GM18502 (cell line): ENCODE results near the gene DNASE2.
"Not testable (repeated sequence)": the region's sequence is repeated elsewhere in the genome, so short reads cannot be mapped to it uniquely, and the experiment has no call there.

Source experiments
- ATAC-seq: cut with Tn5 transposase; IDR thresholded peaks from one replicate; pipeline ENCODE4 v1.9.1; 2021; ENCODE audit warnings: mild to moderate bottlenecking; ENCODE audit not compliant: unreplicated experiment, poor library complexity

The DNASE2 gene

DNA sequence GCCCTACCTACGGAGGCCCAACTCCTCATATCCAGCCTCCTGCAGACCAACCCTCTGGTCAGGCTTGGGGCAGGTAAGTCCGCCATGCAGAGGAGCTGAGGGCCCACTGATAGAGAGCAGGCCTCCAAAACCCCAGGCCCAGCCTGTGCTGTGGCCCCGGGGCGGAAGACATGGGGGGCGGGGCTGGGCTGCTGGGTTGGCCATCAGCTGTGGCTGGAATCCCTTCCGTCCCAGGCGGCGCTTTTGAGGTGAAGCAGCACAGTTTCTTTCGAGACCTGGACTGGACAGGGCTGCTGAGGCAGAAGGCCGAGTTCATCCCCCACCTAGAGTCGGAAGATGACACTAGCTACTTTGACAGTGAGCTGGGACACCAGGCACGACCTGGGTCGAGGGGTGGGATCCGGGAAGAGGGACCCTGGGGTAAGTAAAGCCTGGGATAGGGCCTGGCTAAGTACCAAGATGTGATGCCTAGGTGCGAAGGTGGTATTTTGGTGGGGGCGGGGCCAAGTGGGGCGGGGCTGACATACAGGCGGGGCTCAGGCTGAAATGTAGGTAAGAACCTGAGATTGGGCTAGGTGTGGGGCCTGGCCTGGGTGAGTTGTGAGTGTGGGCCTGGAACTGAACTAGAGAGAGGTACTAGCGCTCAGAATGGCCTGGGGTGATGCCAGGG lies 15.4 kb downstream of the DNASE2 start:
- no peak for ATAC-seq

DNA sequence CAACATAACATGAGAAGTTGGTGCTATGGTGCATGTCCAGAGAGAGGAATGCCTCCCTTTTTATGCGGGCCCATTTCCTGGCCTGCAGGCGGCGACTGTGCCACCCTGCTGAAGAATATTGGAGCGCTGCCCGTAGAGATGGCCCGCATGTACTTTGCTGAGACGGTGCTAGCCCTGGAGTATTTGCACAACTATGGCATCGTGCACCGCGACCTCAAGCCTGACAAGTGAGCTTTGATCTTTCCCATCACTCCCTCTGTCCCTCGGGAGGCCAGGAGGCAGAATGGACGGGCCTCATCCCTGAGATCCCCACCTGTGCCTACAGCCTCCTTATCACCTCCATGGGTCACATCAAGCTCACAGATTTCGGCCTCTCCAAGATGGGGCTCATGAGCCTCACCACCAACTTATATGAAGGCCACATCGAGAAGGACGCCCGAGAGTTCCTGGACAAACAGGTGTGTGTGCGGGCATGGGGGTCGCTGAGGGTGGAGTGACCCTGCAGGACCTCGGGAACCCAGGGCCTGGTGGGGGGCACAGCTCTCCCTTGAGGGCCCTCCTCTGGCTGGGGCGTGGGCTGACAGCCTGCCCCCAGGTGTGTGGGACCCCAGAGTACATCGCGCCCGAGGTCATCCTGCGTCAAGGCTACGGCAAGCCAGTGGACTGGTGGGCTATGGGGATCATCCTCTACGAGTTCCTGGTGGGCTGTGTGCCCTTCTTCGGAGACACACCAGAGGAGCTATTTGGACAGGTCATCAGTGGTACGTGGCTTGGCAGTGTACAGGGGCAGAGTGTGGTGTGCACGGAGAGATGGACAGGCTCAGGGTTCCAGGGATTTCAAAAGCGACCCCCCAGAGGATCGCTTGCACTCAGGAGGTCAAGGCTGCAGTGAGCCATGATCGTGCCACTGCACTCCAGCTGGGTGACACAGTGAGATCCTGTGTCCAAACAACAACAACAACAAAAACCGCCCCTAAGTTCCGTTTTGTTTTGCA lies 16.2 kb downstream of the DNASE2 start:
- ATAC-seq, result no peak

DNA sequence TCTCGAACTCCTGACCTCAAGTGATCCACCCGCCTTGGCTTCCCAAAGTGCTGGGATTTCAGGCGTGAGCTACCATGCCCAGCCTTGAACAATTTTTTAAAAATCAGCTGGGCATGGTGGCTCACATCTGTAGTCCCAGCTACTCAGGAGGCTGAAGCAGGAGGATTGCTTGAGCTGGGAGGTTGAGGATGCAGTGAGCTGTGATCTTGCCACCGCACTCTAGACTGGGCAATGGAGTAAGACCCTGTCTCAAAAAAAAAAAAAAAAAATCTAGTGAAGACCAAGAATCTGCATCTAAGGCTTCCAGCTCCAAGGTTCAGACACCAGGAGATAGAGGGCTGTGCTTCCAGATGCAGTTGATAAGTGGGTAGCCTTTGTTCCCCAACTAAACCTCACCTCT lies 17.1 kb downstream of the DNASE2 start:
- no peak for ATAC-seq

DNA sequence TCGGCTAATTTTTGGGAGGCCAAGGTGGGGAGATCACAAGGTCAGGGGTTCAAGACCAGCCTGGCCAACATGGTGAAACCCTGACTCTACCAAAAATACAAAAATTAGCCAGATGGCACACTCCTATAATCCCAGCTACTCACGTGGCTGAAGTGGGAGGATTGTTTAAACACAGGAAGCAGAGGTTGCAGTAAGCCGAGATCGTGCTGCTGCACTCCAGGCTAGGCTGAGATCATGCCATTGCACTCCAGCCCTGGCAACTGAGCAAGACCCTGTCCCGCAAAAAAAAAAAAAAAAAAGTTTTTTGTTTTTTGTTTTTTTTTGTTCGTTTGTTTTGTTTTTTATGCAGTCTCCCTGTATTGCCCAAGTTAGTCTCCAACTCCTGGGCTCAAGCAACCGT lies 21.7 kb downstream of the DNASE2 start:
- ATAC-seq, result no peak

DNA sequence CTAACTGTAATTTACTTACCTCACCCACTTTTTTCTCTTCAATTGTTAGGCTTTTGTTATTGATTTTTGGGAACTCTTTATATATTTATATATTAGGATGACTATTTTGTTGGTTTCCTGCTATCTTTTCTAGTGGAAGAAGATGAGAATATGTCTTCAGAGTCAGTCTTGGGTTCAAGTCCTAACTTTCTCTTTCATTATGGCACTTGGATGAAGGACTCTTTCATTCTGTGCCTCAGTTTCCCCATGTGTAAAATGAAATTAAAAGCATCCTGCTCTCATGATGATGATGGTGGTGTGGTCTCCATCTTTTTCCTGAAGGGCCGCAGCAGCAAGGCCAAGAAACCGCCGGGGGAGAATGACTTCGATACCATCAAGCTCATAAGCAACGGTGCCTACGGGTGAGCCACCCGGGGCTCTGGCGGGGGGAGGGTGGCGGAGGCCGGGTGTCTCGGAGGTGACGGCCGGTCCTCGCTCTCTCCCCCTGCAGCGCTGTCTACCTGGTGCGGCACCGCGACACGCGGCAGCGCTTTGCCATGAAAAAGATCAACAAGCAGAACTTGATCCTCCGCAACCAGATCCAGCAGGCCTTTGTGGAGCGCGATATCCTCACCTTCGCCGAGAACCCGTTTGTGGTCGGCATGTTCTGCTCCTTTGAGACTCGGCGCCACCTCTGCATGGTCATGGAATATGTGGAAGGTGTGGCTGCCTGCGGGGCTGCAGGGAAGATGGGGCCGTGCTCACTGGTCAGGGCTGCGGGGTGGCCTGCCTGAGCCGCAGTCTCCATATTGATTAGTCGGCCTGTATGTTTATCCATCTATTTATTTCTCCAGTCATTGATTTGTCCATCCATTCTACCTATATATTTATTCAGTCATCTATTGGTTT lies 23.0 kb downstream of the DNASE2 start:
- no peak for ATAC-seq

DNA sequence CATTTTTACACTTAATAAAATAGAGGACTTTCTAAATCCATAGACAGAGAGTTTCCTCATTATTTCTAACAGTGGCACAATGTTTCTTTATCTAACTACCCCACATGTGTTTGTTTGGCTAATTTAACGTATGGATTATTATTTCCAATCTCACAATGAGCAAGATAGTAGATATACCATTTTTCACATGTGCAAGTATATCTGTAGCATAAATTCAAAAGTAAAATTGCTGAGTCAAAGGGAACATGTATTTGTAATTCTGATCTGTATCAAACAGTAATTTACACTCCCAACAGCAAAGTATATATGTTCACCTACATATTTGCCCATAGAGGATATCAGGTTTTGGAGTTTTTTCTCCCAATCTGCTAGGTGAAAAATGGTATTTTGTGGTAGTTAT lies 24.6 kb downstream of the DNASE2 start:
- ATAC-seq, result no peak

DNA sequence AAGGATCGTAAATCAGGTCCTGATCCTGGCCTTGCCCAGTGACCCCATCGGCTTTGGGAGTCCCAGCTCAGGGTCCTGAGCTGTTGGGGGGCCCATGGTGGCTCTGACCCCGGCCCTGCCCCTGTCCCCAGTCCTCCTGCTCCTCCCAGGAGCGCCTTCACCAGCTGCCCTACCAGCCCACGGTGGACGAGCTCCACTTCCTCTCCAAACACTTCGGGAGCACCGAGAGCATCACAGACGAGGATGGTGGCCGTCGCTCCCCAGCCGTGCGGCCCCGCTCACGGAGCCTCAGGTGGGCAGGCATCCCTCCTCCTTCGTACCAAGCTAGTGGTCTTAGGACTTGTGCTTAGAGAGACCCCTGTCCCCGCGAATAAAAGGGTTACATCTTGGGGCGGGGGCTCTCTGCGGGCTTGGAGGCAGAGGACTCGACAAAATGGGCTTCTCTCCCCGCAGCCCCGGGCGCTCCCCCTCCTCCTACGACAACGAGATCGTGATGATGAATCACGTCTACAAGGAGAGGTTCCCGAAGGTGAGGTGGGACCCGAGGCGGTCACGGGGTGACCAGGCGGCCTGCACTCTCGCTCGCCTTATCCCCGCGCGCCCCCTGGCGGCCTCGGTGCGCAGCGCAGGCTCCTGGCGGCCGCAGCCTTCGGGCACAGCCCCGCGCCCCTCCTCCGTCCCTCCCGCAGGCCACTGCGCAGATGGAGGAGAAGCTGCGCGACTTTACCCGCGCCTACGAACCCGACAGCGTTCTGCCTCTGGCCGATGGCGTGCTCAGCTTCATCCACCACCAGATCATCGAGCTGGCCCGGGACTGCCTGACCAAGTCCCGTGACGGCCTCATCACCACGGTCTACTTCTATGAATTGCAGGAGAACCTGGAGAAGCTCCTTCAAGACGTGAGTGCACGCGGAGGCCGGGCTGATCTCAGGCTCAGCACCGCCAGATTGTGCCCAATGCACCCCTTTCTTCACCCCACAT lies 33.8 kb downstream of the DNASE2 start:
- ATAC-seq, result peak; percentile 61

DNA sequence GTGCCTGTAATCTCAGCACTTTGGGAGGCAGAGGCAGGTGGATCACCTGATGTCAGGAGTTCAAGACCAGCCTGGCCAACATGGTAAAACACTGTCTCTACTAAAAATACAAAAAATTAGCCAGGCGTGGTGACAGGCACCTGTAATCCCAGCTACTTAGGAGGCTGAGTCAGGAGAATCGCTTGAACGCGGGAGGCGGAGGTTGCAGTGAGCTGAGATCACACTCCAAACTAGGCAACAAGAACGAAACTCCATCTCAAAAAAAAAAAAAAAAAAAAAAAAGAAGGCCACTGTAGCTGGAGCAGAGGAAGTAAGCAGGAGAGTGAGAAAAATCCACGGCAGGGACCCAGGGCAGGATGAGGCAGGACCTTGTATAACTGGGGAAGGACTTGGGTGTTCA lies 34.6 kb downstream of the DNASE2 start:
- ATAC-seq, result not testable (repeated sequence)

DNA sequence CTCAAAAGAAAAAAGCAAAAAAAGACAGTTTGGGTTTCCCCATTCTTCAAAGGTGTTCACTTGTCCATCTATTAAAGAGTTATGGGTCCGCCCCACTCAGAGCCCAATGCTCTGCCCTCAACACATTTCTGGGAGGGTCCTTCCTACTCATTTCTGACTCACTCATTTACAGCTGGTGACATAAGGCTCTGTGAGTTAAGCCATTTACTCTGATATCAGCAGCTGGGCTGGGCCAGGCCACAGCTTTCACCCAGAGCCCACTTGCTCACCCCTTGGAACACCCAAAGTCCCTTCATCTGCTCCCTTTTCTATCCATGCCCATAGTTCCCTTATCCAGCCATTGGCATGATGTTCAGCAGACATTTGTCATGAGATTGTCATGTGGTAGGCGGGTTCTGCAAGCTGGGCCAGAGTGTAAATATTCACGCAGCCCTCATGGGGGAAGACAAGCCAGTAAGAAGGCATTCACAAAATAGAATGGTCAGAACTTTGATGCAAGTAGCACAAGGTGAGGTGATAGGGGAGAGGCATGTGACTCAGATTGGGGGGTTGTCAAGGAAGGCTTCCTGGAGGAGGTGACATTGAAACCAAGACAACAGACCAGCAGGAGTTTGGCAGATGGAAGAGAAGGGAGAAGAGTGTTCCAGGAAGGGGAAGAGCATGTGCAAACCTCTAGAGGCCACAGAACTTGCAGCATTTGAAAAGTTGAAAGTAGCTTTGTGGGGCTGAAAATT lies 37.1 kb downstream of the DNASE2 start:
- ATAC-seq, result no peak

DNA sequence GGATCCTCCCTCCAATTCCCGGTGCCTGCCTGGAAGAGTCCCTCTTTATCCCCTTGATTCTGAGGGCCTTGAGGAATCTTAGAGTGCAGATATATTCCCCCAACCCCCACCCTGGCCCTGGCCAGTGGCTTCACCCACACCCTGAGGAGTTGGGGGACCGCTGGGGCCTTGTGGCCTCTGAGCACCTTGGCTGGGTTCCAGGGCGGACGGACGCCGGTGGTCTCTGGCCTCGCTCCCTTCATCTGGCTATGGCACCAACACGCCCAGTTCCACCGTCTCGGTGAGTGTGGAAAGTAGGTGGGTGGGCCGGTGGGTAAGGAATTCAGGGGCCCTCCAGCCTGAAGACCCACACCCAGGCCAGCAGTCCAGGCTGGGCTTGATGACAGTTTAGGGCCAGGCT lies 37.9 kb downstream of the DNASE2 start:
- ATAC-seq, result no peak

DNA sequence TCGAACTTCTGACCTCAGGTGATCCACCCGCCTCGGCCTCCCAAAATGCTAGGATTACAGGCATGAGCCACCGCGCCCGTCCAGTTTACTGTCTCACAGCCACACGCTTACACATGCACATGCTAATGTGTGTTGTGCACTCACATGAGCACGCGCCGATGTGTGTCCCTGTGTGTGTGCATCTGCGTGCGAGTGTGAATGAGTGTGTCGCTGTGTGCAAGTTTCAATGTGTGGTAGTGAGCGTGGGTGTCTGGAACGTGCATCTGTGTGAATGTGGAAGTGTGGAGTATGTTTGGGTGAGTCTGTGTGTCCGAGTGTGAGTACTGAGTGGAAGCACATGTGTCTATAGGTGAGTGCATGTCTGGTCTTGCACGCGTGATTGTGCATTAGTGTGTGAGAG lies 38.7 kb downstream of the DNASE2 start:
- ATAC-seq, result no peak

DNA sequence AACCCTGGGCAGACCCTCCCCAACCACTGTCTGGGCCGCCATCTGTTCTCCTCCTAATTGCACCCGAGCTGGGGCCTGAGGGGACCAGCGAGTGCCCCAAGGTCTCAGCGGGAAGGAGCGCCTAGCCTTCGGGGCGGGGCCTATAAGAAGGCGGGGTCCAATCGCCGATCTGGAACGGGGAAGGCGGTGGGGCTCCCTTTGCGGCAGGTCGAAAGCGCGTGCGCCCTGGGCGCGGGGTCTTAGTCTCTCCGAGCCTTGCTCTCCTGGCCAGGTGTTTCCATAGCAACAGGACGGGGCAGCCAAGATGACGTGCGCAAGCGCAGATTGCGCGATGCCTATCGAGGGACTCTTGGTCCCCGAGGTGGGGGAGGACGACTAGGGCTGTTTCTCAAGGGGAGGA lies 40.2 kb downstream of the DNASE2 start:
- ATAC-seq, result no peak

DNA sequence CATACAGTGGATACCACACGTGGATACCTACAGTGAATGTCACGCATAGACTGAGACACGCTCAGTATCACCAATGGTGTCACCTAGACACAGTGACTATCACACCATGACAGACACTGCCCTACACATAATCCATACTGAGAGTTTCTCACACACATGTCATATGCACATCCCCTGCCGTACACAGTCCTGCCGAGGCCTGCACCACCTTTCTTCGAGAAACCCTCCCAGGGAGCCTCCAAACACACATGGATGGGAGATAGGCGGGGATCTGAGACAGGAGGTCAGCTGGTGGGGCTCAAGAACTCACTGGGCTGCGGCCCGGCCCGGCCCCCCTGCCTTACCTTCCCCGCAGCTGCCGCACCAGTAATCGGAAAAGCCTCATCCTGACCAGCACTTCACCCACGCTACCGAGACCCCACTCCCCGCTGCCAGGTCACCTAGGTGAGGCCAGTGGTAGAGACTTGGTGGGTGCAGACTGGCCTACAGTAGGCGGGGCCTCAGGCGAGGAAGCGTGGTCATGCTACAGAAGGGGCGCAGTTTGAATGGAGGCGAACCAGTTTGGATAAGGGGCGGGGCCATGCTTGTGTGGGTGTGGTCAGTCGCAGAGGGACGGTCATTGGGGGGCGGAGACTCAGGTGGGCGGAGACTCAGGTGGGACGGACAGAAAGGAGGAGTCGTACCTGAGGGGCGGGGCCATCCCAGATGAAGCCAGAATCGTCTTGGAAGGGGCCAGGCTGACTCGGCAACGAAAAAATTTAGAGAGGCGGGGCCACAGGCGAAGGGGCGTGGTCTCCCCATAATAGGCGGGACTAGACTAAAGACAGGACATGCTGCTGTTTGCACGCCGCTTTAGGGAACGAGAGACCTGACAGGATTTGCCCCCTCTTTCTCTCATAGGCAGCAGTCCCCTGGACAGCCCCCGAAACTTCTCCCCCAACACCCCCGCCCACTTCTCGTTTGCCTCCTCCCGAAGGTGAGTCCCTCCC lies 40.9 kb downstream of the DNASE2 start:
- no peak for ATAC-seq

DNA sequence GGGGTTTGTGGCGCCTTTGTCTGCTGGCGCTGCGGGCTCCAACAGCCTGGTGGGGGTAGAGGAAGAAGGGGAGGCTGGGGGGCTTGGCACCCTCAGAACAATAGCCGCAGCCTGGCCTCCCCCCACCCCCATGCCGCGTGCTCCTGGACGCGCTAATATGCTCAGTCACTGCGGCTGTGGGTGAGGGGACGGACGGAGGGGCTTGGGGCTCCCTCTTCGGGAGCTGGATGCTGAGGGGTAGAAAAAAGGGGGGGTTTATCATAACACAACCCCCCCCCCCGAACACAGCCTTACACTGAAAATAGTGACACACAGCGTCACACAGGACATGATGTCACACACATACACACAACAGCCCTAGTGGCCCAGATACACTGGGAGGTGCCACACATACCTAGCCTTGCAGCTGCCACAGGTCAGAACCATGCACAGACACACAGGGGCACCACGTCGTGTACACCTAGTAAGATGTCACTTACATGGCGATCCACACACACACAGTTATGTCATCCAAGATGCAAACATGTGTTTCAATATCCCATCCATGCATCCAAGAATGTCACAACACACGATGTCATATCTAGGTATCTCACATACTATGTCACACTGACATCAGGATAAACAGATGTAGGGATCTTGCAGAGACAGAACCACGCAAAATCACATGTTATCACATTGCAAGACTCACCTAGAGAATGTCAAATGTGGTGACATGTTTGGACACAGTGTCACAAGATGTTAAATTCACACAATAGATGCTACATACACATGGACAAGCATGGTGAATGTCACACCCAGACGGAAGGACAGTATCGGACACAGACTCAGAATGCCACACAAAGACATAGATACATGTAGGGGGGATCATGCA lies 42.1 kb downstream of the DNASE2 start:
- no peak for ATAC-seq

DNA sequence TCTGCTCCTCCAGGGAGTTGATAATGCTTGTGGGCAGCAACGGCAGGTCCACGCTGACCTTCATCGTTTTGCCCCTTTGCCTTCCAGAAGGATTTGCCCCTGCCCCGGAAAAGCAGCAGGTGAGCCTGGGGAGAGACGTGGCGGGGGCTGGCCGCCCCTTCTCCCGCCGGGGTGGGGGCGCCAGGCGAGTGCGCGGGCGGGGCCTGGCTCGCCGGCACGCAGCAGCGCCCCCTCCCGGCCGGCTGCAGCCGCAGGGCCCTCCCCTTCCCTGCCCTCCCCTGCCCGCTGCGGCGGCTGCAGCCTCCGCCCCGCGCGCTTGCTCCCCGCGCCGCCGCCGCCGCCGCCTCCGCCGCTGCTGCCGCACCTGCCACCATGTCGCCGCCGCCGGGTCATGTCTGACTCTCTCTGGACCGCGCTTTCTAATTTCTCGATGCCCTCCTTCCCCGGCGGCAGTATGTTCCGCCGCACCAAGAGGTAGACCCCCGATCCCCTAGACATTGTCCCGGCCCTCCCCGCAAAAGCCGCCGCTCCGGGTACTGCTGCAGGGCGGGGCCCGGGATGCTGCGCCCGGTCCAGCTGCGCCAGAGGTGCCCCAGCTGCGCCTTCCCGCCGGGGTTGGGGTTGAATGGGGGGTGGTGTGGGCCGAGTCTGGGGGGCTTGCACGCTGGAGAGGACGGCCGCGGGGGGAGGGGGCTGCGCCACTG lies 42.9 kb downstream of the DNASE2 start, which contains the start of gene MAST1:
Gene MAST1, plus strand, starts transcription at position 334 of the 704 bp plus-strand sequence. Its CDS starts 58 bp downstream, at position 392.
- no peak for ATAC-seq

DNA sequence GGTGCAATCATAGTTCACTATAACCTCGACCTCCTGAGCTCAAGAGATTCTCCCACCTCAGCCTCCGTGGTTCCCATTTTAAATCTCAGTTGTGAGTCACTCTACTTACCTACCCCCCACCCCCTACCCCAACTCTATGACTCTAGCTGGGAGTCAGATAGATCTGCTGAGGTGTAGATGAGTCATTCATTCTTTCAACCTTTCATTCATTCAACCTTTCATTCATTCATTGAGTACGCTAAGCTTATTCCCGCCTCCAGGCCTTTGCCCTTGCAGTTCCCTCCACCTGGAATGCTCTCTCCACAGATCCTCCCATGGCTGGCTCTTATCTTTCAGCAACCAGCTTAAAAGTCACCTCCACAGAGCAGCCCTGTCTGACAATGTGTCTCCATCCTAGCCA lies 44.0 kb downstream of the DNASE2 start:
- ATAC-seq, result no peak
